Adipose tissue (tissue), 3 donors: Measurements from ENCODE around the gene WLS. TPM values are rescaled to one million over a fixed set of nuclear protein-coding genes. Genes with fewer than 3 reads are reported as not detected.

Experiments used
- polyA plus RNA-seq, 3 donors: library from polyadenylated mRNA; stranded (reverse); fragments of 200-250 nt; gene quantifications; one replicate each; pipeline ENCODE4 v1.2.3, GENCODE V29; 2013
- donor health status: healthy with polysubstance abuse.
- donor health status: Bipolar disorder and iron deficiency.
- donor health status: healthy.

The WLS gene
- polyA plus RNA-seq, 3 donors: 20.1 to 31.6 (median 25.3) TPM

Other genes with a start within 250 kb of the WLS start
- gene DIRAS3, start 181.9 kb downstream of the WLS start, polyA plus RNA-seq: 10 to 100 TPM in 1 of 3 donors, 1 to 10 TPM in 2; 1.4 to 16.6 (median 1.7) TPM
- gene RPE65, start 217.4 kb upstream of the WLS start, polyA plus RNA-seq: not detected